Fibroblast of lung (primary cell): ENCODE data around the gene GALNT17.

ENCODE experiments used
- CTCF ChIP-seq, 2 donors: IDR thresholded peaks in 1 of 2; conservative IDR thresholded peaks in 1 of 2; 1 replicate in 1 of 2; 2 replicates in 1 of 2; pipeline ENCODE4 v1.5.1; 2011 to 2012; ENCODE audit warnings: low read length in 2 of 2, control low read depth in 1 of 2, inconsistent platforms in 1 of 2, low read depth in 1 of 2, mild to moderate bottlenecking in 1 of 2
- EZH2 ChIP-seq: IDR thresholded peaks from 2 replicates; pipeline ENCODE4 v1.5.1; 2012; ENCODE audit warnings: low read length, control low read depth, mild to moderate bottlenecking; ENCODE audit errors: missing control alignments

GRCh38 chr7:71191771-71192170, 59.8 kb downstream of the GALNT17 start:
- TF ChIP-seq CTCF (conservative IDR thresholded peaks at IDR 0.05 in 1 of 2, IDR thresholded peaks at IDR 0.05 in 1 of 2; ENCODE audit: low read depth in 1 of 2, low read length in 2 of 2) (no peak), EZH2 (no peak)
